ENCODE measurements around the gene EEF1AKMT1.

- no peak for TF ChIP-seq TCF7L2 (IDR thresholded peaks at IDR 0.05; ENCODE audit: borderline replicate concordance, extremely low read depth, insufficient read depth, insufficient read length)
- no peak for TF ChIP-seq FOSL1 (IDR thresholded peaks at IDR 0.05; ENCODE audit: low read depth)
- no peak for TF ChIP-seq CTCF (IDR thresholded peaks at IDR 0.05 in 2 of 3, conservative IDR thresholded peaks at IDR 0.05 in 1 of 3; ENCODE audit: borderline replicate concordance in 1 of 3, insufficient read depth in 1 of 3, low read depth in 2 of 3, low read length in 2 of 3)
- TF ChIP-seq YY1 (IDR thresholded peaks at IDR 0.05; ENCODE audit: extremely low read depth, insufficient replicate concordance, low read depth, low read length) = no peak
- TF ChIP-seq POLR2A (IDR thresholded peaks at IDR 0.05; ENCODE audit: borderline replicate concordance, extremely low read depth, insufficient read depth, insufficient read length) = no peak
- TF ChIP-seq EZH2 (IDR thresholded peaks at IDR 0.05) = no peak
- TF ChIP-seq SIN3A (IDR thresholded peaks at IDR 0.05; ENCODE audit: low read depth) = no peak
Measured at GRCh38 chr13:20682061-20682460, 91.7 kb downstream of the EEF1AKMT1 start.
